Activated CD8-positive, alpha-beta memory T cell treated with anti-CD3 and anti-CD28 coated beads, Interleukin-2, amount 10 ng/mL, durations not matched to agents 7 days and 5 days (primary cell): ENCODE measurements around the gene NAP1L4. TPM values are rescaled to one million over a fixed set of nuclear protein-coding genes. Genes with fewer than 3 reads are reported as not detected.
"Not testable (repeated sequence)": the region's sequence is repeated elsewhere in the genome, so short reads cannot be mapped to it uniquely, and the experiment has no call there.

Source experiments
- ATAC-seq: fragments of 150-1000 bp; cut with Tn5 transposase; one replicate; pipeline ENCODE4 v1.10.0; 2021; ENCODE audit warnings: moderate library complexity
- CTCF ChIA-PET: fragments of 350-600 bp; sonication (Branson Sonifier 250); formaldehyde crosslinking; loops from one replicate; lab custom pipeline; 2021; ENCODE audit warnings: antibody characterized with exemption; lab: Charles Lee
- DNase-seq: peaks from one replicate; pipeline ENCODE4 v3.0.0-alpha.2; 2020
- H3K27ac Mint-ChIP-seq: one replicate; pipeline ENCODE4 v1.8.0; 2021; ENCODE audit warnings: mild to moderate bottlenecking, mixed read lengths
- H3K27me3 Mint-ChIP-seq: one replicate; pipeline ENCODE4 v1.8.0; 2021; ENCODE audit warnings: mixed read lengths
- H3K36me3 Mint-ChIP-seq: one replicate; pipeline ENCODE4 v1.8.0; 2021; ENCODE audit warnings: mild to moderate bottlenecking, mixed read lengths
- H3K4me1 Mint-ChIP-seq: one replicate; pipeline ENCODE4 v1.8.0; 2021; ENCODE audit warnings: mixed read lengths
- H3K4me3 Mint-ChIP-seq: one replicate; pipeline ENCODE4 v1.8.0; 2021; ENCODE audit warnings: mild to moderate bottlenecking, moderate library complexity, mixed read lengths
- H3K9me3 Mint-ChIP-seq: one replicate; pipeline ENCODE4 v1.8.0; 2022; ENCODE audit warnings: low read depth, mixed read lengths
- total RNA-seq, 2 experiments: library from RNA; stranded (reverse); gene quantifications; one replicate each; pipeline ENCODE4 v1.2.3, GENCODE V29; 2021

Gene NAP1L4
- total RNA-seq, 2 experiments from 2014 or later = 347 to 389 TPM

GRCh38 chr11:2916114-2916891, 75.8 kb downstream of the NAP1L4 start:
- no peaks in the 10 kb centered on the region for H3K9me3 Mint-ChIP-seq
- no peak overlapping the region for H3K4me3 Mint-ChIP-seq
- CTCF ChIA-PET = interaction anchor here (0.7 to 3.4 kb wide), 2 partner anchors 13 kb away, joined by 3 to 15 read pairs; partner anchors contain the start of gene PHLDA2
- no peak for ATAC-seq
- no peak for DNase-seq
- H3K27ac Mint-ChIP-seq = no peak overlapping the region
- no peaks in the 10 kb centered on the region for H3K36me3 Mint-ChIP-seq
- H3K27me3 Mint-ChIP-seq = no peaks in the 10 kb centered on the region
- H3K4me1 Mint-ChIP-seq = peaks cover 13% of the 10 kb centered on the region

- no peaks in the 10 kb centered on the region for H3K9me3 Mint-ChIP-seq
- ATAC-seq = no peak
- DNase-seq = no peak
- no peaks in the 10 kb centered on the region for H3K27me3 Mint-ChIP-seq
- H3K36me3 Mint-ChIP-seq = no peaks in the 10 kb centered on the region
- CTCF ChIA-PET = interaction anchor here (0.7 to 3.4 kb wide), 2 partner anchors 13 to 14 kb away, joined by 3 to 15 read pairs; partner anchors contain the start of gene PHLDA2
- no peak overlapping the region for H3K27ac Mint-ChIP-seq
- no peak overlapping the region for H3K4me3 Mint-ChIP-seq
- H3K4me1 Mint-ChIP-seq = peaks cover 13% of the 10 kb centered on the region
These were observed 76.7 kb downstream of the NAP1L4 start for GRCh38 chr11:2915473-2915872.

GRCh38 chr11:2914455-2915195, 77.5 kb downstream of the NAP1L4 start:
- Mint-ChIP-seq H3K27me3 (no peaks in the 10 kb centered on the region), H3K4me3 (no peak overlapping the region), H3K36me3 (no peaks in the 10 kb centered on the region), H3K9me3 (no peaks in the 10 kb centered on the region), H3K4me1 (peaks cover 13% of the 10 kb centered on the region), H3K27ac (no peak overlapping the region)
- DNase-seq (no peak), ATAC-seq (no peak)
- CTCF ChIA-PET = interaction anchor here (3.4 kb wide), 1 partner anchor 15 kb away, joined by 15 read pairs; the partner anchor contains the start of gene PHLDA2

GRCh38 chr11:2913776-2914175, 78.4 kb downstream of the NAP1L4 start:
- H3K27me3 Mint-ChIP-seq = no peaks in the 10 kb centered on the region
- no peaks in the 10 kb centered on the region for H3K9me3 Mint-ChIP-seq
- peak; percentile 18 for ATAC-seq
- DNase-seq = no peak
- no peaks in the 10 kb centered on the region for H3K36me3 Mint-ChIP-seq
- H3K27ac Mint-ChIP-seq = no peak overlapping the region
- H3K4me3 Mint-ChIP-seq = no peak overlapping the region
- peaks cover 13% of the 10 kb centered on the region for H3K4me1 Mint-ChIP-seq
- CTCF ChIA-PET = interaction anchor here (1.1 kb wide), 1 partner anchor 21 kb away, joined by 3 read pairs; no protein-coding TSS in a partner anchor

- Mint-ChIP-seq H3K27me3 (no peaks in the 10 kb centered on the region), H3K4me3 (no peak overlapping the region), H3K27ac (no peak overlapping the region), H3K36me3 (no peaks in the 10 kb centered on the region), H3K4me1 (peaks cover 13% of the 10 kb centered on the region), H3K9me3 (no peaks in the 10 kb centered on the region)
- CTCF ChIA-PET = interaction anchor here (1.1 kb wide), 1 partner anchor 20 kb away, joined by 3 read pairs; no protein-coding TSS in a partner anchor
- DNase-seq (no peak), ATAC-seq (no peak)
These were observed 79.1 kb downstream of the NAP1L4 start for GRCh38 chr11:2913019-2913431.

- Mint-ChIP-seq H3K4me3 (no peak overlapping the region), H3K27me3 (no peaks in the 10 kb centered on the region), H3K9me3 (no peaks in the 10 kb centered on the region), H3K27ac (no peak overlapping the region), H3K36me3 (no peaks in the 10 kb centered on the region), H3K4me1 (peaks cover 13% of the 10 kb centered on the region)
- CTCF ChIA-PET = interaction anchor here (1.1 kb wide), 1 partner anchor 19 kb away, joined by 3 read pairs; no protein-coding TSS in a partner anchor
- ATAC-seq (no peak), DNase-seq (no peak)
These were observed 79.6 kb downstream of the NAP1L4 start for GRCh38 chr11:2912498-2912897.

GRCh38 chr11:2911785-2912391, 80.2 kb downstream of the NAP1L4 start:
- Mint-ChIP-seq H3K27ac (no peak overlapping the region), H3K4me3 (no peak overlapping the region), H3K9me3 (no peaks in the 10 kb centered on the region), H3K27me3 (no peaks in the 10 kb centered on the region), H3K36me3 (no peaks in the 10 kb centered on the region), H3K4me1 (peaks cover 13% of the 10 kb centered on the region)
- CTCF ChIA-PET = interaction anchor here (0.8 to 1.6 kb wide), 2 partner anchors 18 to 379 kb away, joined by 3 to 4 read pairs; no protein-coding TSS in a partner anchor
- DNase-seq = no peak
- ATAC-seq = no peak

- Mint-ChIP-seq H3K9me3 (no peaks in the 10 kb centered on the region), H3K4me3 (no peak overlapping the region), H3K27ac (no peak overlapping the region), H3K27me3 (no peaks in the 10 kb centered on the region), H3K36me3 (no peaks in the 10 kb centered on the region), H3K4me1 (peaks cover 13% of the 10 kb centered on the region)
- ATAC-seq = no peak
- CTCF ChIA-PET = interaction anchor here (0.8 to 1.6 kb wide), 2 partner anchors 19 to 378 kb away, joined by 3 to 4 read pairs; no protein-coding TSS in a partner anchor
- DNase-seq = no peak
These were observed 80.9 kb downstream of the NAP1L4 start for GRCh38 chr11:2911088-2911784.

- peaks cover 13% of the 10 kb centered on the region for H3K4me1 Mint-ChIP-seq
- CTCF ChIA-PET = interaction anchor here (1.5 to 1.6 kb wide), 2 partner anchors 18 to 20 kb away, joined by 4 to 5 read pairs; no protein-coding TSS in a partner anchor
- H3K9me3 Mint-ChIP-seq = no peaks in the 10 kb centered on the region
- DNase-seq (no peak), ATAC-seq (no peak)
- H3K36me3 Mint-ChIP-seq = peaks cover 3% of the 10 kb centered on the region
- no peaks in the 10 kb centered on the region for H3K27me3 Mint-ChIP-seq
- H3K4me3 Mint-ChIP-seq = no peak overlapping the region
- no peak overlapping the region for H3K27ac Mint-ChIP-seq
These were observed 81.7 kb downstream of the NAP1L4 start for GRCh38 chr11:2910401-2910955.

- no peaks in the 10 kb centered on the region for H3K27me3 Mint-ChIP-seq
- no peaks in the 10 kb centered on the region for H3K9me3 Mint-ChIP-seq
- H3K36me3 Mint-ChIP-seq = peaks cover 7% of the 10 kb centered on the region
- H3K27ac Mint-ChIP-seq = no peak overlapping the region
- DNase-seq = no peak
- no peak overlapping the region for H3K4me3 Mint-ChIP-seq
- ATAC-seq = no peak
- peaks cover 11% of the 10 kb centered on the region for H3K4me1 Mint-ChIP-seq
- CTCF ChIA-PET = interaction anchor here (1.5 kb wide), 1 partner anchor 16 kb away, joined by 5 read pairs; no protein-coding TSS in a partner anchor
These were observed 82.8 kb downstream of the NAP1L4 start for GRCh38 chr11:2909133-2909902.

GRCh38 chr11:2908130-2908529, 84.0 kb downstream of the NAP1L4 start:
- Mint-ChIP-seq H3K27ac (no peak overlapping the region), H3K4me3 (no peak overlapping the region), H3K4me1 (peaks cover 4% of the 10 kb centered on the region), H3K27me3 (no peaks in the 10 kb centered on the region), H3K9me3 (no peaks in the 10 kb centered on the region), H3K36me3 (peaks cover 7% of the 10 kb centered on the region)
- CTCF ChIA-PET = no interaction called here
- DNase-seq = no peak
- no peak for ATAC-seq

- H3K27me3 Mint-ChIP-seq, H3K9me3 Mint-ChIP-seq, DNase-seq, ATAC-seq, H3K36me3 Mint-ChIP-seq, H3K4me3 Mint-ChIP-seq, H3K4me1 Mint-ChIP-seq, H3K27ac Mint-ChIP-seq: not testable (repeated sequence)
- CTCF ChIA-PET = interaction anchor here (6.1 kb wide), 1 partner anchor 15 kb away, joined by 85 read pairs; the partner anchor contains the start of gene CDKN1C
These were observed 86.8 kb downstream of the NAP1L4 start for GRCh38 chr11:2905299-2905698.
